Natural killer cell (primary cell): ENCODE measurements around the gene KRTCAP3. TPM values are rescaled to one million over a fixed set of nuclear protein-coding genes. Genes with fewer than 3 reads are reported as not detected.

Experiments used
- ATAC-seq, 3 donors: fragments of 150-1000 bp in 2 of 3; fragments of 200-7000 bp in 1 of 3; cut with Tn5 transposase; 1 replicate in 1 of 3; 2 replicates in 2 of 3; pipeline ENCODE4 v1.10.0; 2021; ENCODE audit warnings: mild to moderate bottlenecking in 2 of 3, moderate library complexity in 2 of 3
- DNase-seq, 2 donors: peaks; one replicate each; pipeline versions ENCODE4 v3.0.0 to v3.0.0-alpha.2; 2013 to 2021; ENCODE audit warnings: mixed read lengths in 1 of 2
- H3K27ac ChIP-seq: one replicate; pipeline ENCODE4 v1.5.1; 2013; ENCODE audit warnings: mild to moderate bottlenecking, low read length
- H3K27me3 ChIP-seq: one replicate; pipeline ENCODE4 v1.6.1; 2013; ENCODE audit warnings: low read length; ENCODE audit not compliant: control insufficient read depth, insufficient read depth
- H3K36me3 ChIP-seq: one replicate; pipeline ENCODE4 v1.6.1; 2013; ENCODE audit warnings: low read length; ENCODE audit not compliant: control insufficient read depth, insufficient read depth
- H3K4me1 ChIP-seq: one replicate; pipeline ENCODE4 v1.6.1; 2013; ENCODE audit warnings: low read length; ENCODE audit not compliant: control insufficient read depth, insufficient read depth
- H3K4me3 ChIP-seq: one replicate; pipeline ENCODE4 v1.5.1; 2013; ENCODE audit warnings: low read length
- H3K9me3 ChIP-seq: one replicate; pipeline ENCODE4 v1.6.1; 2013; ENCODE audit warnings: low read length; ENCODE audit not compliant: control insufficient read depth, insufficient read depth
- H3K27ac Mint-ChIP-seq, 2 donors: one replicate each; pipeline ENCODE4 v1.8.0; 2022; ENCODE audit warnings: mild to moderate bottlenecking in 2 of 2, mixed read lengths in 2 of 2, moderate library complexity in 1 of 2
- H3K27me3 Mint-ChIP-seq, 2 donors: one replicate each; pipeline ENCODE4 v1.8.0; 2022; ENCODE audit warnings: low read depth in 2 of 2, mixed read lengths in 2 of 2
- H3K36me3 Mint-ChIP-seq: one replicate; pipeline ENCODE4 v1.8.0; 2022; ENCODE audit warnings: mixed read lengths
- H3K4me1 Mint-ChIP-seq, 2 donors: one replicate each; pipeline ENCODE4 v1.8.0; 2022; ENCODE audit warnings: mixed read lengths in 2 of 2
- H3K4me3 Mint-ChIP-seq: one replicate; pipeline ENCODE4 v1.8.0; 2022; ENCODE audit warnings: mild to moderate bottlenecking, moderate library complexity, mixed read lengths
- H3K9me3 Mint-ChIP-seq, 2 donors: one replicate each; pipeline ENCODE4 v1.8.0; 2022; ENCODE audit warnings: mixed read lengths in 2 of 2
- CTCF ChIP-seq: fragments of 200-600 bp; IDR thresholded peaks from one replicate; pipeline ENCODE4 v1.8.0; 2022; ENCODE audit warnings: antibody characterized with exemption
- WGBS: methylation state at CpG from one replicate; pipeline ENCODE4 v1.1.7; 2013; ENCODE audit warnings: missing lambda C conversion rate; ENCODE audit not compliant: insufficient coverage; 5-methylcytosine and 5-hydroxymethylcytosine counted together
- intact Hi-C: fragments of 100-400 bp; cut with micrococcal nuclease; formaldehyde crosslinking; loops from one replicate; pipeline ENCODE4 v1.14.2; 2022
- total RNA-seq, 4 donors: library from RNA; stranded (reverse); fragments of 120-200 nt in 1 of 4; gene quantifications; one replicate each; pipeline versions ENCODE4 v1.2.3 to v1.2.4, GENCODE V29; 2013 to 2022

KRTCAP3 gene
- total RNA-seq, 3 donors from 2014 or later (not counting 1 experiment from before 2014, with no cell fraction given) = 4.4 to 8.4 (median 5.1) TPM

DNA sequence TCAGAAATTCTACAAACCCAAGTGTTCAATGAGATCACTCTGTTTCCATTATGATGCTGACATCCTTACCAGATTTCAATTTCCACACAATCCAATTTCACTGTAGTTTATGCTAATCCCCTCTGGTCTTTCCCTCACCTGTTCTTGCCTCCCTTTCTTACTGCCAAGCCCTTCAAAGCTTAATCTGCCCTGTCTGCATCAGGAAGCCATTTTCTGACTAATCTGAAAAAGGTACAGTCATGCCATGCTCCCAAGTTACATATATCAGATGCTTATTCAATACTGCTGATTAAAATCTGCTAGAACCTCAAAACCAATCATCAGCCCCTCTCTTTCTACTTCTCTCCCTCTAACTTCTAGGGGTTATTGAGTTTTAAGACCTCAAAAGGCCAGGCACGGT lies 8.9 kb downstream of the KRTCAP3 start:
- Histone ChIP-seq H3K36me3 (peaks cover 30% of the 10 kb centered on the region), H3K4me1 (no peaks in the 10 kb centered on the region), H3K9me3 (no peaks in the 10 kb centered on the region), H3K27ac (no peak overlapping the region), H3K27me3 (no peaks in the 10 kb centered on the region), H3K4me3 (no peak overlapping the region)
- Mint-ChIP-seq H3K36me3 (peaks cover 7% of the 10 kb centered on the region), H3K9me3 (no peaks in the 10 kb centered on the region), H3K4me3 (no peak overlapping the region), H3K27ac (no peak overlapping the region), H3K27me3 (no peaks in the 10 kb centered on the region), H3K4me1 (no peaks in the 10 kb centered on the region)
- DNase-seq (no peak), ATAC-seq (no peak)
- no peak for TF ChIP-seq CTCF
- intact Hi-C loops = no loop called here
- WGBS = 94% methylated on average over 1 of the region's 1 CpG

DNA sequence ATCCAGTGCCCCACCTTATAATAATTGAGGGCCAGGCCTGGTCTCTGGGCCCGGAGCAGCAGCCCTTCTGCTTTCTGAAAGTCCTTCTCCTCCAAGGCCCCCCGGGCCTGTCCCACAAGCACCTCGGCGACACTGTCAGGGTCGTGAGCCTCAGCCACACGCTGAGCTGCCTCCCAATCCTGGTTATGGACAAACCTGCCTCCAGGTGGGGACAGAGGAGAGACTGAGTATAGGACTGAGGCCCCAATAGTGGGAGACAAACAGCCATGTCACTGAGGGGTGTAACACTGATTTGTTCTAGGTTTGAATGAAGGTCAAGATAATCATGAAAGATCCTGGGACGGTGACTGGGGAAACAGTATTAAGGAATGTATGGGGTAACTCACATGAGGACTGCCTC lies 11.8 kb downstream of the KRTCAP3 start:
- Histone ChIP-seq H3K9me3 (no peaks in the 10 kb centered on the region), H3K4me1 (no peaks in the 10 kb centered on the region), H3K4me3 (no peak overlapping the region), H3K36me3 (peaks cover 29% of the 10 kb centered on the region), H3K27ac (no peak overlapping the region), H3K27me3 (no peaks in the 10 kb centered on the region)
- DNase-seq (no peak), ATAC-seq (no peak)
- intact Hi-C loops = no loop called here
- Mint-ChIP-seq H3K4me1 (no peaks in the 10 kb centered on the region), H3K9me3 (no peaks in the 10 kb centered on the region), H3K4me3 (no peak overlapping the region), H3K36me3 (peaks cover 12% of the 10 kb centered on the region), H3K27me3 (no peaks in the 10 kb centered on the region), H3K27ac (no peak overlapping the region)
- no peak for TF ChIP-seq CTCF
- WGBS = 96% methylated on average over 7 of the region's 7 CpGs

GRCh38 chr2:27461118-27461517 lies 18.9 kb downstream of the KRTCAP3 start:
- no peaks in the 10 kb centered on the region for H3K4me1 Mint-ChIP-seq
- no peaks in the 10 kb centered on the region for H3K9me3 Mint-ChIP-seq
- no peaks in the 10 kb centered on the region for H3K4me1 ChIP-seq
- intact Hi-C loops = no loop called here
- H3K27me3 ChIP-seq = no peaks in the 10 kb centered on the region
- no peak overlapping the region for H3K4me3 Mint-ChIP-seq
- no peak overlapping the region for H3K27ac Mint-ChIP-seq
- peaks cover 14% of the 10 kb centered on the region for H3K36me3 ChIP-seq
- WGBS = 68% methylated on average over 8 of the region's 8 CpGs
- DNase-seq (no peak), ATAC-seq (no peak)
- H3K27ac ChIP-seq = no peak overlapping the region
- no peak overlapping the region for H3K4me3 ChIP-seq
- H3K27me3 Mint-ChIP-seq = no peaks in the 10 kb centered on the region
- no peak for TF ChIP-seq CTCF
- H3K36me3 Mint-ChIP-seq = peaks cover 9% of the 10 kb centered on the region
- no peaks in the 10 kb centered on the region for H3K9me3 ChIP-seq

DNA sequence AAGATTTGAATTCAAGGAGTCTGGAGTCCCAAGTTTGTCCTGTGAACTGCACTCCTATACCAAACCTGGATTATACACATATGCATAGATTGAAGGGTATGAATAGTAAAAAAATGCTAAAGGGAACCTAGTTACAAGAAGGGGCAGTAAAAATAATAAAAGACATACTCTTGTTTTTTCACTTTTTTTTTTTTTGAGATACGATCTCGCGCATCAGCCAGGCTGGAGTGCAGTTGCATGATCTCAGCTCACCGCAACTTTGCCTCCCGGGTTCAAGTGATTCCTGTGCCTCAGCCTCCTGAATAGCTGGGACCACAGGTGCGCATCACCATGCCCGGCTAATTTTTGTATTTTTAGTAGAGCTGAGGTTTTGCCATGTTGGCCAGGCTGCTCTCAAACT lies 22.3 kb downstream of the KRTCAP3 start:
- Mint-ChIP-seq H3K36me3 (no peaks in the 10 kb centered on the region), H3K4me3 (no peak overlapping the region), H3K4me1 (no peaks in the 10 kb centered on the region), H3K27me3 (no peaks in the 10 kb centered on the region), H3K27ac (no peak overlapping the region), H3K9me3 (no peaks in the 10 kb centered on the region)
- H3K4me3 ChIP-seq = no peak overlapping the region
- 95% methylated on average over 7 of the region's 7 CpGs for WGBS
- ATAC-seq (no peak), DNase-seq (no peak)
- H3K27me3 ChIP-seq = no peaks in the 10 kb centered on the region
- no peaks in the 10 kb centered on the region for H3K4me1 ChIP-seq
- H3K27ac ChIP-seq = no peak overlapping the region
- intact Hi-C loops = no loop called here
- H3K9me3 ChIP-seq = no peaks in the 10 kb centered on the region
- TF ChIP-seq CTCF = no peak
- peaks cover under 1% of the 10 kb centered on the region for H3K36me3 ChIP-seq
